ENCODE data around the gene CCDC191.

Gene CCDC191, protein sequence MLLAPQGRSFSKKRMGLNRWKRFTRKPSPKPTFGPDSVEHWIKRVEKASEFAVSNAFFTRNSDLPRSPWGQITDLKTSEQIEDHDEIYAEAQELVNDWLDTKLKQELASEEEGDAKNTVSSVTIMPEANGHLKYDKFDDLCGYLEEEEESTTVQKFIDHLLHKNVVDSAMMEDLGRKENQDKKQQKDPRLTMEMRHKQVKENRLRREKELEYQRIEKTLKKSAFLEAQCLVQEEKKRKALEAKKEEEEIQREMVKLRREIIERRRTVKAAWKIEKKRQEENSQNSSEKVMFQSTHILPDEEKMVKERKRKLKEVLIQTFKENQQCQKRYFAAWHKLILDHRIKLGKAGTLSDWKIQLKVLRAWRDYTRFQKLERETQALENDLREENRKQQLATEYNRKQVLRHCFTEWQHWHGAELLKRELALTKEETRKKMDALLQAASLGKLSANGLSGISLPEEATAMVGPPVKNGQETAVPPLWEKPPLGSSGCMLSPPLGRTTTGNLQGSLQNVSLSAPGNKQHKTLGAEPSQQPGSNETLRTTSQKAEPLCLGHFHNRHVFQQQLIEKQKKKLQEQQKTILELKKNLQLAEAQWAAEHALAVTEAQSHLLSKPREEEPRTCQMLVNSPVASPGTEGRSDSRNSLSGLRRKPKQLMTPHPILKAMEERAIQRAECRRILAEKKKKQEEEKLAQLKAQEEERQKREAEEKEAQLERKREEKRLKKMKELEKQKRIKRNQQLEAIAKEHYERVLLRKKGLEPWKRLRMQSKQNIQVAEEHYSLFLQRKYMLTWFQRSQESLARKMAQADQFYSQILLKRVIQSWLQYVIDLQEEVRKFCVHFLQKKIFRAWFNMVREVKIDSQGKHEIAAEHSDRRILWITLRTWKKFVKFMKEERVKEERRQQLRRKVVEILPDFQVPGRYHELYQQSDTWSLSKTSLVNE

GRCh38 chr3:114056130-114057010 lies at the start of gene CCDC191, which contains the start of gene QTRT2:
CCDC191 (minus strand) TSS chr3:114056526; CDS start chr3:114056466, 60 bp downstream.
QTRT2 (plus strand) TSS chr3:114056737; CDS start chr3:114065258, 8,521 bp downstream.
- DNase-seq = peak; percentile 98

DNA sequence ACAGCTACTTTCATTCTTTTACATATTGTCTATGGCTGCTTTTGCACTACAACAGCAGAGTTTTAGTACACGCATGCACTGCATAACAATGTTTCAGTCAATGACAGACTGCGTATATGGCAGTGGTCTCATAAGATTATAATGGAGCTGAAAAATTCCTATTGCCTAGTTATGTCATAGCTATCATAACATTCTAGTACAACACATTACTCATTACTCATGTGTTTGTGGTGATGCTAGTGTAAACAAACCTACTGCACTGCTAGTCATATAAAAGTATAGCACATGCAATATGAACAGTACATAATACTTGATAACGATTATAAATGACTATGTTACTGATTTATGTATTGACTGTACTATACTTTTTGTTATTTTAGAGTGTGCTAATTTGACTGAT lies 48.1 kb upstream of the CCDC191 start:
- no peak for DNase-seq

- DNase-seq = no peak
These were observed 47.5 kb upstream of the CCDC191 start for GRCh38 chr3:114103858-114104257.

DNA sequence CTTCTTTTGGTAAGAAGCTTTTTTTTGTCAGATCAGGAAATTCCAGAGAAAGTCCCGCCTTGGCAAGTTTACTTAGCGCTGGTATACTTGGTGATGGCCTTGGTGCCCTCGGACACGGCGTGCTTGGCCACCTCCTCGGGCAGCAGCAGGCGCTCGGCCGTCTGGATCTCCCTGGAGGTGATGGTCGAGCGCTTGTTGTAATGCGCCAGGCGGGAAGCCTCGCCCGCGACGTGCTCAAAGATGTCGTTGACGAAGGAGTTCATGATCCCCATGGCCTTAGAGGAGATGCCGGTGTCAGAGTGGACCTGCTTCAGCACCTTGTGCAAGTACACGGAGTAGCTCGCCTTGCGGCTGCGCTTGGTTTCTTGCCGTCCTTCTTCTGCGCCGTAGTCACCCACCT lies 46.9 kb upstream of the CCDC191 start:
- no peak for DNase-seq

GRCh38 chr3:114101101-114101500 lies 44.8 kb upstream of the CCDC191 start:
- DNase-seq = no peak

GRCh38 chr3:114095796-114096195 lies 39.5 kb upstream of the CCDC191 start:
- no peak for DNase-seq

DNA sequence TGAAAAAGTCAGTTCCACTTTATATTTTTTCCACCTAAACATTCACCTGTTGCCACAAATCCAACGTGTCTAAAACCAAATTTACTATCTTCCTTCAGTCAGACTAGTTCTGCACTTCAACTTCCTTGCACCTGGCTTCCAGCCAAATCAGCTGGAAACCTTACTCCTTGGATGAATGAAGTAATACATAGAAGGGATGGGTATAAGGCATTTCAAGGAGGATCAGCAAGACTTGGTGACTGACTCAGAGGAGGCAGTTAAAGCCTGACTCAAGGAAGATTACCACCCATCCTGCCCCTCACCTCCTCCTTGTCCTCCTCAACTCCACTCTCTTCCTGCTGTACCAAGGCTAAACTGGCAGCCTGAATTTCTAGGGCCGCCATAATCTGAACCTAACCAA lies 37.3 kb upstream of the CCDC191 start:
- no peak for DNase-seq

DNA sequence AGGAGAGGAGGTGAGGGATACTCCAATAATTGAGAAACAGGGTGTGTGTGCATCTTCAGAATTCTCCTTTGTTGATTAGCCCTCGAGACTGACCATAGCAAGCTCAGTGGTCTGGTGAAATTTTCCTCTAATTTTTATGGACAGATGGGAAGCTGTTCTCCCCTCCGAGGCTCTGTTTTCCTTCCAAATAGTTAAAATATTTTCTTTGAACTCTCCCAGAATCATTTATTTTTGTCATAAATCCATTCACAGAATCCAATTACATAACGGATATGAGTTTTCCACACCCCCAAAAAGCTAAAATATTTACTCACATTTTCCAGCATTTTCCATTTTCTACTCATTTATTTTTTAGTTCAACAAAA lies 36.7 kb upstream of the CCDC191 start:
- DNase-seq = no peak

DNA sequence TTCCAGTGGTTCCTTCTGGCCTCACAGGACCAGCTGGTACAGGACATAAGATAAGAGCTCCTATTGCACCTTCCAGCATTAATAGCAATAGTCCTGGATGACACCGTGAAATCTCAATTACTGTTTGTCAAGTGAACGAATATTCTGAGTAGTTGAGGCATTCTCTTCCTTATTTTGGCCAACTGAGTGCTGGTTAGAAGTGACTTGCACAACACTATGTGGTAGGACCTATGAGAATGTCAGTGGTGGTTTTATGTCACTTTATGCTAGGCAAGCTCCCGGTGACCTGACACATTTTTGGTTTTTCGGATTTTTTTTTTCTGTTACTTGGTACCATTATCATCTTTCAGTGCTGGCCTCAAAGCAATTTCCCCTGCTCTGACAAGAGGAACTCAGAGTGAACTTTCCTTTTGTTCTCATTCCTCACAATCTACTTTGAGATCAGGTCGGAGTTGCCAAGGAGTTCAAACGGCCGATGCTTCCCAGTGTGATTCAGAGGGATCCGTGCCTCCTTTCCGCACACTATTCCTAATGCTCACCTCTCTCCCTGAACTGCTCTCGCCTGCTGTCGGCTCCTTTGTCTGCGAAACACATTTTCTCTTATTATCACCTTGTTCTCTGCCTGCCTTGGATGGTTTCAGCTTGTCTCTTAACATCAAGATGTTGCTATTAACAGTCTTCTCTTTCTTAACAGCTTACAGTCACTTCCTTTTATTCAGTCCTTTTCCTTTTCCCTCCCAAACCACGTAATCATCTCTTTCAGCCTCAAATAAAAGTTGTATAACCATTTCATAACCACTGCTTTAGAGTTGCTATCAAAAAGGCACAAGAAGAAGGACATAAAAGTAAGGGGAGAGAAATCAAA lies 36.1 kb upstream of the CCDC191 start:
- no peak for DNase-seq

DNA sequence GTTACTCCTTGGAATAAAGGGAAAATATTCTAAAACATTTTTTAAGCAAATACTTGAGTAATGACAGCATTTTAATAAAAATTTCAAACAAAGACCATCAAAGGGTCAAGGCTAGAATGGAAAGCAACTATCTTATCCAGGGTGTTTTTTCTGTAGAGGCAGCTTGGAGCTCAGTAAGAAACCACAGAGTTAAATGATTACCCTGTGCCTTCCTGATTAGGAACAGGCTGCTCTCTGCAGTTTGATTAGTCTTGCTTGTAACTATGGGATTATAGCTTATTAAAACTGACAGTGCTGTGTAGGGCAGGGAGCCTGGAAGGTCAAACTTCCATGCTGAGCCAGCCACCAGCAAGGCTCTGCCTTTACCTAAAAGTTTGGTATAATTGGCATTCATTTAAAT lies 33.3 kb upstream of the CCDC191 start:
- DNase-seq = no peak

GRCh38 chr3:114086356-114086755 lies 30.0 kb upstream of the CCDC191 start:
- no peak for DNase-seq

- no peak for DNase-seq
These were observed 26.8 kb upstream of the CCDC191 start for GRCh38 chr3:114083112-114083511.

- DNase-seq = no peak
These were observed 24.7 kb upstream of the CCDC191 start for GRCh38 chr3:114081037-114081436.

GRCh38 chr3:114080201-114080600 lies 23.9 kb upstream of the CCDC191 start:
- no peak for DNase-seq

GRCh38 chr3:114079761-114080160 lies 23.4 kb upstream of the CCDC191 start:
- DNase-seq = no peak

DNA sequence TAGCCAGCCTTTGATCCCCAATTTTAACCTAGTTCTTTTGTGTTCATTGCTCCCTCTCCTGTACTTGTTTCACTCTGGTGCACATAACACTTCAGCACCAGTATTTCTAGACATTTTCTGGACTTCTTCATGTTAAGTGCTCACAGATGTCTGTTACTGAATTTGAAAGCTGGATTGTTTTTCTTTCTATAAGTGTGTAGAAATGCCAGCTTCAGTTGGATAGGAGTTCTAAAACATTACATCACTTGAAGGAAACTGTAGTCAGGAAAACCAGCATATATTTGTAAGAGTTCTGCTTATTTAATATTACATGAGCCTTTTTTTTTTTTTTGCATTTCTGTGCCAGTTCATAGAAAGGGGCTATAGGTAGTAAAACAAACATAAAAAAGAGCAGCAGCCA lies 21.8 kb upstream of the CCDC191 start:
- no peak for DNase-seq

DNA sequence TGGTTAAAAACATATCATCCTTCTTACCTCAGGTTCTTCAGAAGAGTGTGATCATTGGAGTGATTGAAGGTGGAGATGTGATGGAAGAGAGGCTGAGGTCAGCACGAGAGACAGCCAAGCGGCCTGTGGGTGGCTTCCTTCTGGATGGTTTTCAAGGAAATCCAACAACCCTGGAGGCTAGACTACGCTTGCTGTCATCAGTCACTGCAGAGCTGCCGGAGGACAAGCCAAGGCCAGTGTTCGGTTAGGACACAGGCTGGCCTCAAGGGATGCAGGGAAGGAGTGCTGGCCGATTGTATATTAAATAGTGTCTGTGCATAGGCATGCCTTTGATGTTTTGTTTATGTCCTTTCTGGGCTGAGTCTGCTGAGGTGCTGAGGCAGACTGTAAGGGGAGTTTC lies 20.4 kb upstream of the CCDC191 start:
- no peak for DNase-seq

GRCh38 chr3:114071786-114072185 lies 15.5 kb upstream of the CCDC191 start:
- DNase-seq = no peak

DNA sequence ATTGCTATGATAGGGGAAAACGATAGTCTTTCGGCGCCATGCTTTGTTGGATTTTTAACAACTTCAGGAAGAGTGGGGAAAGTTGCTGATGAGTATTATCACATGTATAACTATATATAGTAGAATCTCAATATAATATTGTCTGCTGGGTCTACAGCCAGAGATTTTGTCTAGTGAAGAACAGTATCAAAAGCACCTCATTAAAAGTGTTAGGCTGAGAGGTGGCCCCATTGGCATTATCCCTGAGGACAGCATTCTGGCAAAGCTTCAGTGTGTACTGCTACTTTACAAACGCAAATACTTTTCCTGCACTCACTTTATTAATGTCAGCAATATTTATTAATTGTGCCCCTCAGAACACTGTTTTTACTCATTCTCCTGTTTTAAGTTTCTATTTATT lies 12.0 kb upstream of the CCDC191 start:
- DNase-seq = no peak

DNA sequence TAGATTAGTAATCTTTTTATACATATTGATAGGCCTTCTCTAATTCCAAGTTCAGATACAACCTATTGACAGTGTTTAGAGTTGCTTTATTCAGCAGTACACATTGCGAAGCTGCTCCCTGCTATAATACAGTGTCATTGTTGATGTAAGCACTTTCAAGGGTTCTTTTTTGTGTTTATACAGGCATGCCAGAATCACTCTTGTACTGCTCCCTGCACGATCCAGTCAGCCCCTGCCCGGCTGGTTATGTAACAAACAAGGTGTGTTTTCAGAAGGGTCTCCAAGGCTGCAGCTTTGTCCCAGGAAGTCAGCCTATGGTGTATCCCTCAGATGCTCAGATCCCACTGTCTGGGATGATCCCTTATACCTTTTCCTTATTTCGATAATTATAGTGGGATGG lies 11.5 kb upstream of the CCDC191 start:
- DNase-seq = no peak

GRCh38 chr3:114060906-114061655 lies 4.8 kb upstream of the CCDC191 start:
- no peak for DNase-seq
